Fibroblast of skin of left quadriceps (primary cell): ENCODE data around the gene PCDHGB2.
A peak's percentile ranks its signal among the peaks of the same experiment; 100 is the strongest.
"Not testable (repeated sequence)": the region's sequence is repeated elsewhere in the genome, so short reads cannot be mapped to it uniquely, and the experiment has no call there.

Experiments used
- DNase-seq, 2 experiments: peaks; one replicate each; pipeline ENCODE4 v3.0.0-alpha.2; 2013; ENCODE audit warnings: low read depth in 2 of 2

The PCDHGB2 gene

GRCh38 chr5:141349917-141350619 lies 9.7 kb upstream of the PCDHGB2 start, which contains the start of gene PCDHGB1:
Gene PCDHGB1 (plus strand): TSS chr5:141350099. CDS start chr5:141350261, 162 bp downstream.
- no peak for DNase-seq

GRCh38 chr5:141351591-141351990 lies 8.2 kb upstream of the PCDHGB2 start:
- no peak for DNase-seq

- DNase-seq, result no peak
Measured at GRCh38 chr5:141354900-141355469, 4.8 kb upstream of the PCDHGB2 start, which contains the start of gene PCDHGA4. Gene PCDHGA4 (plus strand): TSS chr5:141355021. CDS start chr5:141355108, 87 bp downstream.

GRCh38 chr5:141355641-141356040 lies 4.2 kb upstream of the PCDHGB2 start:
- no peak for DNase-seq

GRCh38 chr5:141356133-141356532 lies 3.7 kb upstream of the PCDHGB2 start:
- DNase-seq, result no peak

GRCh38 chr5:141356950-141357349 lies 2.8 kb upstream of the PCDHGB2 start:
- DNase-seq, result no peak

GRCh38 chr5:141360685-141361084 lies 891 bp downstream of the PCDHGB2 start:
- DNase-seq, result no peak

- DNase-seq, result no peak
Measured at GRCh38 chr5:141362719-141363118, 2.9 kb downstream of the PCDHGB2 start.

- DNase-seq, result no peak
Measured at GRCh38 chr5:141363952-141364660, 4.3 kb downstream of the PCDHGB2 start, which contains the start of gene PCDHGA5. Gene PCDHGA5 (plus strand): TSS chr5:141364162. CDS start chr5:141364331, 169 bp downstream.

- no peak for DNase-seq
Measured at GRCh38 chr5:141366016-141366896, 6.5 kb downstream of the PCDHGB2 start.

- DNase-seq, result peak in 1 of 2 experiments; percentile 42
Measured at GRCh38 chr5:141369994-141370848, 10.4 kb downstream of the PCDHGB2 start, which contains the start of gene PCDHGB3. Gene PCDHGB3 (plus strand): TSS chr5:141370242. CDS start chr5:141370395, 153 bp downstream.

GRCh38 chr5:141371572-141372475 lies 12.0 kb downstream of the PCDHGB2 start:
- no peak for DNase-seq

GRCh38 chr5:141373673-141374317 lies 14.0 kb downstream of the PCDHGB2 start, which contains the start of gene PCDHGA6:
Gene PCDHGA6 (plus strand): TSS chr5:141373891. CDS start chr5:141374084, 193 bp downstream.
- DNase-seq, result no peak

GRCh38 chr5:141374627-141375026 lies 14.8 kb downstream of the PCDHGB2 start:
- no peak for DNase-seq

- not testable (repeated sequence) for DNase-seq
Measured at GRCh38 chr5:141375444-141376155, 15.8 kb downstream of the PCDHGB2 start.

GRCh38 chr5:141382469-141383294 lies 22.9 kb downstream of the PCDHGB2 start, which contains the start of gene PCDHGA7:
Gene PCDHGA7 (plus strand): TSS chr5:141382742. CDS start chr5:141382900, 158 bp downstream.
- no peak for DNase-seq

- no peak for DNase-seq
Measured at GRCh38 chr5:141383345-141383744, 23.6 kb downstream of the PCDHGB2 start.
